ENCODE measurements around the gene LRMDA.

The LRMDA gene

GRCh38 chr10:76316234-76316633, 884.8 kb downstream of the LRMDA start:
- TF ChIP-seq, protein P1, sequence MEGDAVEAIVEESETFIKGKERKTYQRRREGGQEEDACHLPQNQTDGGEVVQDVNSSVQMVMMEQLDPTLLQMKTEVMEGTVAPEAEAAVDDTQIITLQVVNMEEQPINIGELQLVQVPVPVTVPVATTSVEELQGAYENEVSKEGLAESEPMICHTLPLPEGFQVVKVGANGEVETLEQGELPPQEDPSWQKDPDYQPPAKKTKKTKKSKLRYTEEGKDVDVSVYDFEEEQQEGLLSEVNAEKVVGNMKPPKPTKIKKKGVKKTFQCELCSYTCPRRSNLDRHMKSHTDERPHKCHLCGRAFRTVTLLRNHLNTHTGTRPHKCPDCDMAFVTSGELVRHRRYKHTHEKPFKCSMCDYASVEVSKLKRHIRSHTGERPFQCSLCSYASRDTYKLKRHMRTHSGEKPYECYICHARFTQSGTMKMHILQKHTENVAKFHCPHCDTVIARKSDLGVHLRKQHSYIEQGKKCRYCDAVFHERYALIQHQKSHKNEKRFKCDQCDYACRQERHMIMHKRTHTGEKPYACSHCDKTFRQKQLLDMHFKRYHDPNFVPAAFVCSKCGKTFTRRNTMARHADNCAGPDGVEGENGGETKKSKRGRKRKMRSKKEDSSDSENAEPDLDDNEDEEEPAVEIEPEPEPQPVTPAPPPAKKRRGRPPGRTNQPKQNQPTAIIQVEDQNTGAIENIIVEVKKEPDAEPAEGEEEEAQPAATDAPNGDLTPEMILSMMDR (IDR thresholded peaks at IDR 0.05), result no peak
- DNase-seq (ENCODE audit: low spot score), result no peak
- H3K27ac ChIP-seq, result no peak overlapping the region
- no peak overlapping the region for H3K4me3 ChIP-seq

GRCh38 chr10:76317078-76317477, 885.7 kb downstream of the LRMDA start:
- H3K27ac ChIP-seq, result no peak overlapping the region
- TF ChIP-seq, protein P1 (IDR thresholded peaks at IDR 0.05), result no peak
- no peak for DNase-seq (ENCODE audit: low spot score)

GRCh38 chr10:76318211-76318610, 886.8 kb downstream of the LRMDA start:
- Histone ChIP-seq H3K27ac (peak overlapping the region in 1 of 2 donors; percentile 44), H3K4me3 (no peak overlapping the region)
- TF ChIP-seq, protein P1 (IDR thresholded peaks at IDR 0.05), result no peak
- no peak for DNase-seq (ENCODE audit: low spot score)

More at GRCh38 chr10:76317078-76317477, 885.7 kb downstream of the LRMDA start:
- H3K4me3 ChIP-seq, result no peak overlapping the region

DNA sequence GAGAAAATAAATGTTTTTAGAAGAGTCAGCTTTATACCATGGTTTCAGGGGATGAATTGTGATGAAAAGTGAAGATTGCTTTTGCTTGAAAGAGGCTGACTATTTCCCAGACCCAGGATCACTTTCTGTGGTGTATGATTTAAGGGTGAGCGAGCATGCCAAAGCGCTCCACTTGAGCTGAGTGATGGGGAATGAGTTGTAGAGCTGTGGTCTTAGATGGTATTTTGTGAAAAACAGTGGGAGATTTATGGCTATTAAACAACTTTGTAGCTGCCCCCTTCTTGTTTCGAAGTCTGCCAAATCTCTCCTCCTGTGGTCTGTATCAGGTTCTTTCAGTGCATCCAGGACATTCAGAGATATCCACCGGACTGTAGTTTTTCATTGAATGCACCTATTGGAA, 888.2 kb downstream of the LRMDA start:
- DNase-seq (ENCODE audit: low spot score), result no peak
- no peak overlapping the region for H3K4me3 ChIP-seq
- H3K27ac ChIP-seq, result no peak overlapping the region
- TF ChIP-seq, protein P1 (IDR thresholded peaks at IDR 0.05), result no peak

- no peak for DNase-seq (ENCODE audit: low spot score)
- peak overlapping the region; percentile 0 to 11 for H3K27ac ChIP-seq
- H3K4me3 ChIP-seq, result no peak overlapping the region
- TF ChIP-seq, protein P1 (IDR thresholded peaks at IDR 0.05), result no peak
These were observed 892.9 kb downstream of the LRMDA start for GRCh38 chr10:76324283-76324682.

DNA sequence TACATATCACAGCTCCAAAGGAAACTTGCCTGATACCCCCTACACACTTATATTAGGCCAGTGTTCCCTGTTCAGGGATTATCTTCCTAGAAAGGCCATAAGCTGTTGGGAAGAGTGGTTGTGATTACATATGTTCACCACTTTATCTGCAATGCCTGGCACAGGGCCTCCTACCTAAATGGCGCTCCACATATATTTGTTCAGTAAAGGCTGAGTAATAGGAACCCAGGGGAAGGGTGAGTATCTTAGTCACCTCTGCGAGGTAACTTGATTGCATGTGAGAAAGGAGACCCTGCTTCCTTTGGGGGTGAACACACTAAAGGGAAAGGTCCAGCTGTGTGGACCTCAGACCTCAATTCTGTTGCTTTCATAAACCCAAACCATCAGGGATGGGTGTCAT, 896.0 kb downstream of the LRMDA start:
- no peak for DNase-seq (ENCODE audit: low spot score)
- Histone ChIP-seq H3K4me3 (no peak overlapping the region), H3K27ac (no peak overlapping the region)
- TF ChIP-seq, protein P1 (IDR thresholded peaks at IDR 0.05), result no peak

- no peak for DNase-seq (ENCODE audit: low spot score)
- TF ChIP-seq, protein P1 (IDR thresholded peaks at IDR 0.05), result no peak
- Histone ChIP-seq H3K4me3 (no peak overlapping the region), H3K27ac (no peak overlapping the region)
These were observed 896.9 kb downstream of the LRMDA start for GRCh38 chr10:76328348-76328747.

Data from coronary artery (tissue), 2 donors.